SH-SY5Y (cell line): ENCODE measurements around the gene MBNL1.

Experiments
- GATA2 ChIP-seq: IDR thresholded peaks from 2 replicates; pipeline ENCODE4 v1.6.1; 2011; ENCODE audit warnings: mild to moderate bottlenecking, low read depth, low read length
- GATA3 ChIP-seq: IDR thresholded peaks from 2 replicates; pipeline ENCODE4 v1.6.1; 2011; ENCODE audit warnings: low read depth, mild to moderate bottlenecking, low read length, moderate library complexity

DNA sequence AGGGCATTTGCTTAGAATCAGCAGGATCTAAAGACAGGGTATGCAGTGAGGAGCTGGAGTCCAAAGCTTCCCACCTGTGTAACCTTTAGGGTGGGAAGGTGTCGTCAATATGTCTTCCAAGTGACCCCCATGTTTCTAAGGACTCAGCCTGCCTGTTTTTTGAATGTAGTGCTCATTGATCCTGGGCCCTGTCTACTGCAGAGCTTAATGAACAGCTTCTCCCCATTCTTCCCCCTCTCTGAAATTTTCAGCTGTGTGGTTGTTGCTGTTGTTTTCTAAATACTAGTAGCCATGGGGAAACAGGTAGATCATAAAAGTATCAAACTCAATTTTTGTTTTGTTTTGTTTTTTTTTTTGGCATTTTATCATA is 39.7 kb downstream of the MBNL1 start:
- TF ChIP-seq GATA2 (no peak), GATA3 (no peak)
